ENCODE measurements around the gene PGLYRP4. TPM values are rescaled to one million over a fixed set of nuclear protein-coding genes. Genes with fewer than 3 reads are reported as not detected.
"Not testable (repeated sequence)": the region's sequence is repeated elsewhere in the genome, so short reads cannot be mapped to it uniquely, and the experiment has no call there.

PGLYRP4 gene
- total RNA-seq, 2 experiments from 2014 or later, result not detected

DNA sequence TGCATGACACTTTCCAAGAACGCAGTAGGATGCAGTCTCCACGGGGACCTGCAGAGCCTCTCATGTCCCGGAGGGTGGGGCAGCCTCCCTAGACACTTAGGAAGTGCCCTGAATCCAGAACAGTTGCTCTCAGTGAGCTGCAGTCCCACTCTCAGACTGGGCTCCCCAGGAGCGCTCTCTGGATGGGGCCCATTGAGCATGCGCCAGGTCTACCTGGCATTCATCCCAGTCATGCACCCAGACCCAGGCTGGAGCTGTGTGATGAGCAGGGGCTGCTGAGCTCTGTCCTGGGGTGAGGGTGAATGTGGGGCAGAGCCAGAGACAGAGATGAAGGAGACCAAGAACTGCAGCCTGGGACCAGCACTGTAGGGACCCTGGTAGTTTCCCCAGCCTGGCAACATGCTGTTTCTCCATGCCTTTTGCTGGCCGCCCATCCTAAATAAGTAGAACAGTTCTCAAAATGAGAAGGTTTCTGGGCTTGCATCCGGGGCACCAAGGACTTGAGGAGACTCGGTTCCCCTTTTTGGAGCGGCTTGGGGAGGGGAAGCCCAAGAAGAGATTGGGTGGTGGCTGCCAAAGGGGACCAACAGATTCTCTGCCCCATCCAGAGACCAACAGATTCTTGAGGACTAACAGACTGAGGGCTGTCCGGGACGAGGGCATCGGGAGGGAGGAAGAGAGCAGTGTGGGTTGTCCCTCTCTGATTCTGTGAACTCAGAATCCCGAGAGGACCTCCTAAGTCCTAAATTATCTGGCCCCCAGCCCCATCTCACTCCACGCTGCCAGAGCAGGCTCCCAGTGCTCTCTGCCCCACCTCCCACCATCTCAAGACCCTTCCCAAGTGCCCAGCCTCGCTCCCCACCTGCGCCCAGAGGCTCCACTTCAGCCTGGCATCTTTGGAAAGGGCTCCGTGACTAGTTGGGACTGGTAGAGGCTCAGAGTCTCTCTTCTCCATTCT, 1.0 kb upstream of the PGLYRP4 start:
- DNase-seq (no peak), ATAC-seq (no peak)
- no peak overlapping the region for H3K27ac Mint-ChIP-seq
- H3K4me1 Mint-ChIP-seq (ENCODE audit: low read depth), result peaks cover 19% of the 10 kb centered on the region
- intact Hi-C loops (cut with micrococcal nuclease), result loop anchor here (5.0 kb wide), 2 partner anchors 53 to 143 kb away; no protein-coding TSS in a partner anchor
- CTCF ChIA-PET, result interaction anchor here (2.7 kb wide), 1 partner anchor 145 kb away, joined by 13 read pairs; no protein-coding TSS in a partner anchor
- no peaks in the 10 kb centered on the region for H3K36me3 Mint-ChIP-seq (ENCODE audit: low read depth)
- TF ChIP-seq, protein P1, sequence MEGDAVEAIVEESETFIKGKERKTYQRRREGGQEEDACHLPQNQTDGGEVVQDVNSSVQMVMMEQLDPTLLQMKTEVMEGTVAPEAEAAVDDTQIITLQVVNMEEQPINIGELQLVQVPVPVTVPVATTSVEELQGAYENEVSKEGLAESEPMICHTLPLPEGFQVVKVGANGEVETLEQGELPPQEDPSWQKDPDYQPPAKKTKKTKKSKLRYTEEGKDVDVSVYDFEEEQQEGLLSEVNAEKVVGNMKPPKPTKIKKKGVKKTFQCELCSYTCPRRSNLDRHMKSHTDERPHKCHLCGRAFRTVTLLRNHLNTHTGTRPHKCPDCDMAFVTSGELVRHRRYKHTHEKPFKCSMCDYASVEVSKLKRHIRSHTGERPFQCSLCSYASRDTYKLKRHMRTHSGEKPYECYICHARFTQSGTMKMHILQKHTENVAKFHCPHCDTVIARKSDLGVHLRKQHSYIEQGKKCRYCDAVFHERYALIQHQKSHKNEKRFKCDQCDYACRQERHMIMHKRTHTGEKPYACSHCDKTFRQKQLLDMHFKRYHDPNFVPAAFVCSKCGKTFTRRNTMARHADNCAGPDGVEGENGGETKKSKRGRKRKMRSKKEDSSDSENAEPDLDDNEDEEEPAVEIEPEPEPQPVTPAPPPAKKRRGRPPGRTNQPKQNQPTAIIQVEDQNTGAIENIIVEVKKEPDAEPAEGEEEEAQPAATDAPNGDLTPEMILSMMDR (IDR thresholded peaks at IDR 0.05), result no peak
- peaks cover 17% of the 10 kb centered on the region for H3K27me3 Mint-ChIP-seq
- H3K4me3 Mint-ChIP-seq, result no peak overlapping the region
- POLR2A ChIA-PET, result no interaction called here
- no peaks in the 10 kb centered on the region for H3K9me3 Mint-ChIP-seq

DNA sequence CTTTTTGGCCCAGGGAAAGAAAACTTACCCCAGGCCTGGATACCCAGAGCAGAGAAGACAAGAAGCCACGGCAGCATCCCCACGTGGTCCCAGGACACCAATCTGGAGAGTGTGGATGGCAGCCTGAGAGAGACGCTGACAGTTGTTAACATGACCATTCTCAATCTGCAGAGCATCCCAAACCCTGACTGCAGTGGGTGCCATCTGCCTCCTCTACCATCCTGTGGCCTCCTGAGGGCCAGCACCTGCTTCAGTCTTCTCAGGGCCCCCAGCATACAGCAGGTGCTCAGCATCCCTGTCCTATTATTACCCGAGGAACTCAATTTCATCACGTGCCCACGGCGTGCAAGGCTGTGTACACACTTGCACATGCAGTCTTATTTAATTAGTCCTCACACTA, 785 bp downstream of the PGLYRP4 start:
- ChIA-PET POLR2A (no interaction called here), CTCF (interaction anchor here (2.7 kb wide), 1 partner anchor 147 kb away, joined by 13 read pairs; no protein-coding TSS in a partner anchor)
- H3K9me3 Mint-ChIP-seq, result no peaks in the 10 kb centered on the region
- H3K4me3 Mint-ChIP-seq, result no peak overlapping the region
- H3K27me3 Mint-ChIP-seq, result peaks cover 19% of the 10 kb centered on the region
- intact Hi-C loops (cut with micrococcal nuclease), result no loop called here
- no peak overlapping the region for H3K27ac Mint-ChIP-seq
- H3K4me1 Mint-ChIP-seq (ENCODE audit: low read depth), result peaks cover 31% of the 10 kb centered on the region
- no peak for ATAC-seq
- DNase-seq, result no peak
- TF ChIP-seq, protein P1 (IDR thresholded peaks at IDR 0.05), result no peak
- no peaks in the 10 kb centered on the region for H3K36me3 Mint-ChIP-seq (ENCODE audit: low read depth)

DNA sequence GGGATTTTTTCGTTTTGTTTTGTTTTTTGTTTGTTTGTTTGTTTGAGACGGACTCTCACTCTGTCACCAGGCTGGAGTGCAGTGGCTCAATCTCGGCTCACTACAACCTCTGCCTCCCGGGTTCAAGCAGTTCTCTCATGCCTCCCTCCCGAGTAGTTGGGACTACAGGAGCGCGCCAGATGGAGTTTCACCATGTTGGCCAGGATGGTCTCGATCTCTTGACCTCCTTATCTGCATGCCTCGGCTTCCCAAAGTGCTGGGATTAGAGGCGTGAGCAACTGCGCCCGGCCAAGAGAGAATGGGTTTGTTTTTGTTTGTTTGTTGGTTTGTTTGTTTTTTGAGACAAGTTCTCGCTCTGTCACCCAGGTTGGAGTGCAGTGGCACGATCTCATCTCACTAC, 1.6 kb downstream of the PGLYRP4 start:
- peaks cover 31% of the 10 kb centered on the region for H3K4me1 Mint-ChIP-seq (ENCODE audit: low read depth)
- ATAC-seq; H3K36me3 Mint-ChIP-seq (ENCODE audit: low read depth); POLR2A ChIA-PET; DNase-seq; intact Hi-C loops (cut with micrococcal nuclease); H3K9me3 Mint-ChIP-seq; CTCF ChIA-PET; H3K4me3 Mint-ChIP-seq; H3K27ac Mint-ChIP-seq: not testable (repeated sequence)
- H3K27me3 Mint-ChIP-seq, result peaks cover 25% of the 10 kb centered on the region

DNA sequence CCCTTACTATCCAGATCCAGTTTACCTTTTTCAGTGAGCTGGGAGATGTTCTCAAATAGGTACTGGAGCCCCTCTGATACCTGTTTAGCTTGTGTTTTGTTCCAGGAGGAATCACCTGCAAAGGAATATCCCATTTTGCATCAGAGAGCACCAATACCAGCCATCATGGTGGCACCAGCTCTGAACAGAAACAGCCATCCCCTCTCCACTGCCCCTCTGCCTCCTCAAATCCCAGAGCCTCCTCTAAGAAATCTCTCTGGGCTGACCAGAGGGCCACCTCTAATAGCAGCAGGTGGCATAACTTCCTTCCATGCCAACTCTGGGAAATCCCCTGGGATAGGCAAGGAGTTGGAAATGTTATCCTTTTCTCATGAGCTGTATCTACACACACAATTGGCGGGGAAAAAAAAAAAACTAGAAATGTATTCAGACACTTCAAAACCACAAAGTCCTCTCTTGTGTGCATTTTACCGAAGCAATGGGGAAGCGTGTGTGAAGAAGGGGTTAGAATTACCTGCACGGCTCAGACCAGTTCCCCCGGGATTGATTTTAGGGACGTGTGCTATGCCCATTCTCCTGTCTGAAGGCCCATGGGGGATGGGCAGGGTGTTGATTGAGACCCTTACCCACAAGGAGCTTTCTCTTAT, 2.4 kb downstream of the PGLYRP4 start:
- Mint-ChIP-seq H3K36me3 (ENCODE audit: low read depth) (no peaks in the 10 kb centered on the region), H3K27me3 (peaks cover 25% of the 10 kb centered on the region), H3K4me1 (ENCODE audit: low read depth) (peaks cover 31% of the 10 kb centered on the region), H3K4me3 (no peak overlapping the region), H3K27ac (no peak overlapping the region), H3K9me3 (no peaks in the 10 kb centered on the region)
- TF ChIP-seq, protein P1 (IDR thresholded peaks at IDR 0.05), result no peak
- ATAC-seq (no peak), DNase-seq (no peak)
- intact Hi-C loops (cut with micrococcal nuclease), result no loop called here
- ChIA-PET CTCF (interaction anchor here (0.6 to 6.4 kb wide), 4 partner anchors 8 to 165 kb away, joined by 3 to 35 read pairs (median 4); no protein-coding TSS in a partner anchor), POLR2A (interaction anchor here (1.2 kb wide), 1 partner anchor 9 kb away, joined by 4 read pairs; no protein-coding TSS in a partner anchor)

DNA sequence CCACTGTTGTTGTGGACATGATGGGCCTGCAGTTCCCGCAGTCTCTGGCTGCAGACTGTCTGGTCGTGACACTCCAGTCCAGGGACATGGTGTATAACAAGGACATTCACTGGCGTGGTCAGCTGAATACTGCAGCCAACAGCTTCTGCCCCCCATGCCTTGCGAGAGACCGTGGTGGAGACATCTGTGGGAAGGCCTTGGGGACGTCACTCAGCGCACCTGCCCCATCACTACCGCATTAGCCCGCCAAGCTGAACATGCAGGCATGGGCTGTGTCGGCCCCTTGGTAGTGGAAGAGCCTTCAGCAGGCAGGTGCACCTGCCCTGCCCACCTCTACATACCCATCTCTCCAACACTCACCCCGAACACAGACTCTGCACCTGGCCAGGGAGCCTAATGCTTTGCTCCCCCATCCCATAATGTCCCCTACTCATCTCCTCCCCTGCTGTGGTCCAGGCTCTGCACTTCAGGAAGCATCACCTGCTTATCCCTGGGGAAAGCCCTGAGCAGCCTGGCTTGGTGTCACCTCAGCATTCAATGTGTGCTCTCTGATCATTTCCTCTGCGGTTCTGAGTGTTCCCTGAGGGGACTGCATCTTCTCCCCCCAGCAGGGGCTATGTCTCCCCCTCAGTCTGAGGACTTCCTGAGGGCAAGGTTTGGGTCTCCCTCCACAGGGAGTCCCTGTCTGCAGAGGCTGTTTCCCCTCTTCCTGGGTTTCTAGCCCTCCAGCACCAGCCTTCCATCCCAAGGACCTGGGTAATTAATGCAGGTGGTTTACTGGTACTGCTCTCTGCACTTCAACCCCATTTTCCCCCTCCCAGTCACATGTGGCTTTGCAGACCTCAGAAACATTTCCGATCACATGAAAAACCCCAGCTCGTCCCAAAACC, 3.2 kb downstream of the PGLYRP4 start:
- peaks cover 24% of the 10 kb centered on the region for H3K27me3 Mint-ChIP-seq
- DNase-seq (peak; percentile 32), ATAC-seq (peak; percentile 46)
- POLR2A ChIA-PET, result interaction anchor here (1.2 kb wide), 1 partner anchor 8 kb away, joined by 4 read pairs; no protein-coding TSS in a partner anchor
- no peak overlapping the region for H3K4me3 Mint-ChIP-seq
- CTCF ChIA-PET, result interaction anchor here (0.6 to 6.4 kb wide), 4 partner anchors 9 to 165 kb away, joined by 3 to 35 read pairs (median 4); no protein-coding TSS in a partner anchor
- H3K27ac Mint-ChIP-seq, result no peak overlapping the region
- H3K9me3 Mint-ChIP-seq, result no peaks in the 10 kb centered on the region
- intact Hi-C loops (cut with micrococcal nuclease), result no loop called here
- TF ChIP-seq, protein P1 (IDR thresholded peaks at IDR 0.05), result no peak
- peaks cover 36% of the 10 kb centered on the region for H3K4me1 Mint-ChIP-seq (ENCODE audit: low read depth)
- H3K36me3 Mint-ChIP-seq (ENCODE audit: low read depth), result no peaks in the 10 kb centered on the region

Measured in activated CD8-positive, alpha-beta T cell treated with anti-CD3 and anti-CD28 coated beads for 36 hours (primary cell).